GM06990 (cell line): Measurements from ENCODE around the gene AGMO.

Experiments used
- DNase-seq: peaks from one replicate; pipeline ENCODE4 v3.0.0-alpha.2; 2011; ENCODE audit not compliant: insufficient read length; ENCODE audit errors: extremely low read depth
- H3K27me3 ChIP-seq: replicated peaks from 2 replicates; pipeline ENCODE4 v1.6.0; 2011; ENCODE audit warnings: low read length; ENCODE audit not compliant: control insufficient read depth, insufficient read depth
- H3K36me3 ChIP-seq: 2 replicates; pipeline ENCODE4 v1.5.1; 2011; ENCODE audit warnings: low read length; ENCODE audit not compliant: control insufficient read depth, insufficient read depth
- H3K4me3 ChIP-seq: replicated peaks from 2 replicates; pipeline ENCODE4 v1.5.1; 2011; ENCODE audit warnings: low read depth, mild to moderate bottlenecking, control low read depth, low read length
- CTCF ChIP-seq: IDR thresholded peaks from 2 replicates; pipeline ENCODE4 v1.5.1; 2011; ENCODE audit warnings: low read length, control low read depth, mild to moderate bottlenecking, inconsistent platforms; ENCODE audit not compliant: insufficient read depth, poor library complexity, severe bottlenecking

AGMO gene

GRCh38 chr7:15463801-15464666 is 97.8 kb downstream of the AGMO start:
- no peak for TF ChIP-seq CTCF
- Histone ChIP-seq H3K36me3 (no peaks in the 10 kb centered on the region), H3K27me3 (no peaks in the 10 kb centered on the region), H3K4me3 (no peak overlapping the region)
- DNase-seq, result no peak

DNA sequence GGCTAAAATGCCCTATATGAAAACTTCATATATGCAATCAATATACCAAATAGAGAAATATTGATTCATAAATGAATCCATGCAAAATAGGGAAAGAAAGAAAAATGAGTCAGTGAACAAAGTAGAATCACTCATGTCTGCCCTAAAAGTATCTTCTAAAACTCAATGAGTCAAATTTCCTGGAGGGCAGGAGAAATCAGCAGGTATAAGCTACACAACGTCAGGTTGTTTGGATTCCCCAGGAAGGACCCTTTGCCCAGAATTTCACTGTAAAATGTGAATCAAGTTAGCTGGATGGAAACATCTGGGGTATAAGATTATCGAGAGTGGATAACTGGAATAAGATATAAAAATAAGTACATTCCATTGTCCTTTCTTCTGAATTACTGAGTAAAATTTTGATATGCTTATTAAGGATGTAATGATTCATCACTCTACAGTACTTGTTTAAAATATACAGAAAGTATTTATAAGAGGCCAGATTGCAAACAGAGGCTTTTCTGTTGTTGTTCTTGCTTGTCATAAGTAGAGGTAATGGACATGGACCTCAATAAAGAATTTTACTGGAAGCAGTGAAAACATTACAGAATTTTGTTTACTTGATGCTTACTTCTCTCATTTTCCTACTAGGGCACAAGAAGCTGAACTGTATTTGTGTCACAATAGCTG is 99.0 kb downstream of the AGMO start:
- DNase-seq, result no peak
- TF ChIP-seq CTCF, result no peak
- no peaks in the 10 kb centered on the region for H3K27me3 ChIP-seq
- no peak overlapping the region for H3K4me3 ChIP-seq
- no peaks in the 10 kb centered on the region for H3K36me3 ChIP-seq

- DNase-seq, result no peak
- Histone ChIP-seq H3K36me3 (no peaks in the 10 kb centered on the region), H3K27me3 (no peaks in the 10 kb centered on the region), H3K4me3 (no peak overlapping the region)
- TF ChIP-seq CTCF, result no peak
Observed at GRCh38 chr7:15461576-15461975, 100.2 kb downstream of the AGMO start.

DNA sequence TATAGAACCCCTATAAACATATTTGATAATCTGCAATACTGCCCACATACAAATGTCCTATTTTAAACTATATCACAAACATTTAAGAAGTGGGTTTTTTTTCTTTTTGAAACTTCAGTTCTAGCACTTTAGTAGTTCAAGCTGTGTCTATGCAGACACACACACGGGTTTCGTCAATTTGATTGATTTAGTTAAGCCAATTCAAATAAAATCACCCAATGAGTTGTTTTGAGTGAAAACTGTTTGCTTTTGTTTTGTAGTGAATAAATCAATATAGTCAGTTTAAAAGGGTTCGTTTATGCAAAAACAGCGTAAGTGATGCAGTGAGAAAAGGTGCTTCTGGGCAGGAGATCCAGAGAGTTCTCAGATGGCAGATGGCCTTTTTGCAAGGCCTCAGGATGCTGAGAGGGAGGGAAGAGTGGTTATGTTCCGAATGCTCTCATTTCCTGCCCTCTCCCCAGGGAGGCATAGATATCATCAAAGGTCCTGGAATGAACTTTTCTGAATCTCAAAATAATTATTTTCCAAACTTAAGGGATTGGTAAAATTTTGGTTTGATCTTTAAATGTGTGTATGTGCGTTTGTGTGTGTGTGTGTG is 102.7 kb downstream of the AGMO start:
- Histone ChIP-seq H3K36me3 (no peaks in the 10 kb centered on the region), H3K27me3 (no peaks in the 10 kb centered on the region), H3K4me3 (no peak overlapping the region)
- no peak for DNase-seq
- TF ChIP-seq CTCF, result no peak

GRCh38 chr7:15457990-15458955 is 103.5 kb downstream of the AGMO start:
- TF ChIP-seq CTCF, result no peak
- Histone ChIP-seq H3K4me3 (no peak overlapping the region), H3K36me3 (no peaks in the 10 kb centered on the region), H3K27me3 (no peaks in the 10 kb centered on the region)
- no peak for DNase-seq
